HAP-1 (cell line): ENCODE data around the gene ARID3A.
A peak's percentile ranks its signal among the peaks of the same experiment; 100 is the strongest.
"Not testable (repeated sequence)": the region's sequence is repeated elsewhere in the genome, so short reads cannot be mapped to it uniquely, and the experiment has no call there.

Experiments
- DNase-seq, 2 experiments: peaks; one replicate each; pipeline ENCODE4 v3.0.0-alpha.2; 2016 to 2020; ENCODE audit warnings: low spot score in 2 of 2
- H3K27me3 ChIP-seq: fragments of 250-450 bp; sonication (Bioruptor Pico); 2 replicates; pipeline ENCODE4 v1.5.1; 2020; ENCODE audit warnings: low read depth, mild to moderate bottlenecking, moderate library complexity
- H3K36me3 ChIP-seq: fragments of 250-450 bp; sonication (Bioruptor Pico); replicated peaks from 2 replicates; pipeline ENCODE4 v1.5.1; 2020; ENCODE audit warnings: mild to moderate bottlenecking
- H3K4me1 ChIP-seq: fragments of 250-450 bp; sonication (Bioruptor Pico); 2 replicates; pipeline ENCODE4 v1.5.1; 2020; ENCODE audit warnings: mild to moderate bottlenecking
- H3K4me3 ChIP-seq: fragments of 250-450 bp; sonication (Bioruptor Pico); 2 replicates; pipeline ENCODE4 v1.5.1; 2020; ENCODE audit warnings: mild to moderate bottlenecking, moderate library complexity
- H3K9me3 ChIP-seq: fragments of 250-450 bp; sonication (Bioruptor Pico); 2 replicates; pipeline ENCODE4 v1.5.1; 2020; ENCODE audit warnings: mild to moderate bottlenecking, moderate library complexity
- in situ Hi-C: fragments of 300-500 bp; cut with MboI; formaldehyde crosslinking; loops from 3 replicates; pipeline ENCODE4 v1.14.3; 2020; ENCODE audit warnings: low sequenced_read_pairs, inconsistent platforms, mixed read lengths

ARID3A gene

DNA sequence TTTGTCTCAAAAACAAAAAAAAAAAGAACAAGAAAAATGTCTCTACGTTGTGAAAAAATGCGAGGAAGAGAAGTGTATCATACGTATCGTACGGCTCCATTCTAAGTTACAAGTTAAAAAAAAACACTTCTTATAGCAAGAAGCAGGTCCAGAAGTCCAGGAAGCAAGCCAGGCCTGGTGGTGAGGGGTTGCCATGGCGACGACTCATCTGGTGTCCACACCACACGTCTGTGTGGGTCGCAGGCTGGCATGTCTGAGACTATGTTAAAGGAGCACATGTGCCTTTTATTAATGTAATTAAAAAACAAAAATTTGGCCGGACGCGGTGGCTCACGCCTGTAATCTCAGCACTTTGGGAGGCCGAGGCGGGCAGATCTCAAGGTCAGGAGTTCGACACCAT, 38.8 kb upstream of the ARID3A start:
- in situ Hi-C loops = no loop called here
- no peaks in the 10 kb centered on the region for H3K9me3 ChIP-seq
- no peaks in the 10 kb centered on the region for H3K4me1 ChIP-seq
- no peak overlapping the region for H3K4me3 ChIP-seq
- H3K27me3 ChIP-seq = no peaks in the 10 kb centered on the region
- H3K36me3 ChIP-seq = peaks cover 66% of the 10 kb centered on the region
- DNase-seq = no peak

DNA sequence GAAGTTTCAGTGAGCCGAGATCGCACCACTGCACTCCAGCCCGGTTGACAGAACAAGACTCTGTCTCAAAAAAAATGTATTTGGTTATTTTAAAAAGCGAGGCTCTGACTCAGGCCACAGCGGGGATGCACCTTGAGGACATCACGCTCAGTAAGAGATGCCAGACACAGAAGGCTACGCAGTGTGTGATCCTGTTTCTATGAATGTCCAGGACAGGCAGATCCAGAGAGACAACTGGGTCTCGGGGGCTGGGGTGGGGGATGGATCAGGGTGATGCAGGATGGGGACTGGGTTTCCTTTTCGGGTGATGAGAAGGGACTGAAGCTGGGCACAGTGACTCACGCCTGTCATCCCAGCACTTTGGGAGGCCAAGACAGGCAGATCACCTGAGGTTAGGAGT, 38.2 kb upstream of the ARID3A start:
- no peaks in the 10 kb centered on the region for H3K4me1 ChIP-seq
- peaks cover 61% of the 10 kb centered on the region for H3K36me3 ChIP-seq
- H3K27me3 ChIP-seq = no peaks in the 10 kb centered on the region
- no peaks in the 10 kb centered on the region for H3K9me3 ChIP-seq
- in situ Hi-C loops = no loop called here
- no peak for DNase-seq
- H3K4me3 ChIP-seq = no peak overlapping the region

DNA sequence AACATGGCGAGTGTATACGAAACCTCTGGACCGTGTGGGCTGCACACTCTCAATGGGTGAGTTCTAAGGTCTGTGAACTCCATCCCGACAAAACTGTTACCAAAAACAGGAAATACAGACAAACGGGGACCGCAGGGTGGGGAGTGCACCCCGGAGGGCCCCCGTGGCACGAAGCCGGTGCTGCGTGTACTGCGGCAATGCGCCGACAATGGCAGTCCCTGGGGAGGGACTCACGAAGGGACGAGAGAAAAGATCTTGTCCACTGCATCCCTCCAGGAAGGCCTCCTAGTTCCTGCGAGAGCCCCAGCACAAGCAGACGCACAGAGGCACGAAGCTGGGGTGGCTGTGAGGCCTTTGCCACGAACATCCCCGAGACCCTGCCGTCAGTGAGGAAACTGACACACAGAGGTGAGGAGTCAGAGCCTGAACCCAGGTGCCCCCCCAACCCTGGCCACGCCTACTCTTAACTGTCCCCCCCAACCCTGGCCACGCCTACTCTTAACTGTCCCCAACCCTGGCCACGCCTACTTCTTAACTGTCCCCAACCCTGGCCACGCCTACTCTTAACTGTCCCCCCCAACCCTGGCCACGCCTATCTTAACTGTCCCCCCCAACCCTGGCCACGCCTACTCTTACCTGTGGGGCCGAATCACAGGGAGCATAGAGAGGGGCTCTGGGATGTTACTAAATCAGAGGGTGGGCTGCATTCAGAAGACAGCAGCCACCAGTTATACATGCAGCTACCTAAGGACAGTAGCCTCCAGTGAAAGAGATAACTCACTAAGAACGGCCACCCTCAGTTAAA, 37.1 kb upstream of the ARID3A start:
- H3K4me3 ChIP-seq = no peak overlapping the region
- 0 out of 2 replicates have a peak, but pooled peaks cover 1% of the 10 kb centered on the region for H3K4me1 ChIP-seq
- H3K9me3 ChIP-seq = no peaks in the 10 kb centered on the region
- no peaks in the 10 kb centered on the region for H3K27me3 ChIP-seq
- in situ Hi-C loops = no loop called here
- no peak for DNase-seq
- peaks cover 54% of the 10 kb centered on the region for H3K36me3 ChIP-seq

DNA sequence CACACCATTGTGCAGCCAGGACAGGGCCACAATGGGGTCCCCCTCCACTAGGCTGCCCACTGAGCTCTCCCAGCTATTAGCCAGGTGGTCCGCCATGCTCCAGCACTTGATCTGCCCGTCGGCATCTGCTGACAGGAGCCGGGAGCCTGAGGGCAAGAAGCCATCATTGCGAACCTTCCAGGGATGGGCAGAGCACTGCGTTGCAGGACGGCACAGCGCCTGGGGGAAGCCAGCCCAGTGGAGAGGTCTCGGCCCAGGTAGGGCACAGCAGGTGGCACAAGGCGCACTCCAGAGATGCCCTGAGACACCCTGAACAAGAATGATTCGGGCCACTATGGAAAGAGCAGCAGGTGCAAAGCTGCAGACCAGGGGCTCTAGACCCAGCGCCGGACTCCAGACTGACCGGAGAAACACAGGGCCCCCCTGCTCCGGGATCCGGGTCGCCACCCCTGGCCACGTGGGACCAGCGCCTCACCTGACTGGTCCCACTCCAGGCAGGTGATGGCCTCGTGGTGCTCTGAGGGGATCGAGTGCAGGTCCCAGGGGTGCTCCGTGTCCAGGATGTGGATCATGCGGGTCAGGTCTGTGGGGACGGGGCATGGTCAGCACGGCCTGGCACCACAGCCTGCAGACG, 36.1 kb upstream of the ARID3A start:
- Histone ChIP-seq H3K27me3 (no peaks in the 10 kb centered on the region), H3K4me3 (no peak overlapping the region), H3K9me3 (no peaks in the 10 kb centered on the region), H3K36me3 (peaks cover 47% of the 10 kb centered on the region), H3K4me1 (0 out of 2 replicates have a peak, but pooled peaks cover 2% of the 10 kb centered on the region)
- no peak for DNase-seq
- in situ Hi-C loops = no loop called here

DNA sequence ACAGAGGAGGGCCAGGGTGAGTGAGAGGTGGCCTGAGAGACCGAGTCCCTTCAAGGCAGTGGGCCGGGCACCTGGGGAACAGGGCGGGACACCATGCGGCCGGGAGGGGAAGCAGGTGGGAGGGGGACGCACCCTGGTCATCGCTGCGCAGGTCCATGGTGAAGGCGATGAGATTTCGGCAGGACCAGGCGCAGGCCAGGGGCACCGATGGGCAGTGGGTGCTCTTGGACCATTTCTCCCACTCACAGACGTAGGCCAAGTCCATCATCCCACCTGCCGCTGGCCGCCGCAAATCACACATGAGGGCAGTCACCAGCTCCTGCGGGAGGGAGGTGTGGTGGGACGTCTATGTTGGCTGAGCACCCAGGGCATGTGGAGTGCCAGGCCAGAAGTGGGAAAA, 35.0 kb upstream of the ARID3A start:
- H3K4me1 ChIP-seq = 0 out of 2 replicates have a peak, but pooled peaks cover 2% of the 10 kb centered on the region
- in situ Hi-C loops = no loop called here
- no peak for DNase-seq
- H3K36me3 ChIP-seq = peaks cover 36% of the 10 kb centered on the region
- H3K9me3 ChIP-seq = no peaks in the 10 kb centered on the region
- no peak overlapping the region for H3K4me3 ChIP-seq
- H3K27me3 ChIP-seq = no peaks in the 10 kb centered on the region

DNA sequence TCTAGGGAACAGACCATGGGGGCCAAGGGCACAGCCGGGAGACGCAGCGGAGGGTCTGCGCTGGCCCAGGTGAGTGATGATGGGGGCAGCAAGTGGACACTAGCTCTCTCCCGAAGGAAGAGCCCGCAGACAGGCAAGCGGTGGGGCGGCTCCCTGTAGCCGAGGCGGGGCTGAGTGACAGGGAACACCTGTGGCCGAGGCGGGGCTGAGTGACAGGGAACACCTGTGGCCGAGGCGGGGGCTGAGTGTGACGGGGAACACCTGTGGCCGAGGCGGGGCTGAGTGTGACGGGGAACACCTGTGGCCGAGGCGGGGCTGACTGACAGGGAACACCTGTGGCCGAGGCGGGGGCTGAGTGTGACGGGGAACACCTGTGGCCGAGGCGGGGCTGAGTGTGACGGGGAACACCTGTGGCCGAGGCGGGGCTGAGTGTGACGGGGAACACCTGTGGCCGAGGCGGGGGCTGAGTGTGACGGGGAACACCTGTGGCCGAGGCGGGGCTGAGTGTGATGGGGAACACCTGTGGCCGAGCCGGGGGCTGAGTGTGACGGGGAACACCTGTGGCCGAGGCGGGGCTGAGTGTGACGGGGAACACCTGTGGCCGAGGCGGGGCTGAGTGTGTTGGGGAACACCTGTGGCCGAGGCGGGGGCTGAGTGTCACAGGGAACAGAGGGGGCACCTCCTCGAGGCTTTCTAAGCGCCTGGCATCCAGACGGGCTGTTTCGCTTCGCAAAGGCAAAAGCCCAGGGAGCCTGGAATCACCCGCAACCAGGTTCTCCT, 34.2 kb upstream of the ARID3A start:
- DNase-seq = not testable (repeated sequence)

DNA sequence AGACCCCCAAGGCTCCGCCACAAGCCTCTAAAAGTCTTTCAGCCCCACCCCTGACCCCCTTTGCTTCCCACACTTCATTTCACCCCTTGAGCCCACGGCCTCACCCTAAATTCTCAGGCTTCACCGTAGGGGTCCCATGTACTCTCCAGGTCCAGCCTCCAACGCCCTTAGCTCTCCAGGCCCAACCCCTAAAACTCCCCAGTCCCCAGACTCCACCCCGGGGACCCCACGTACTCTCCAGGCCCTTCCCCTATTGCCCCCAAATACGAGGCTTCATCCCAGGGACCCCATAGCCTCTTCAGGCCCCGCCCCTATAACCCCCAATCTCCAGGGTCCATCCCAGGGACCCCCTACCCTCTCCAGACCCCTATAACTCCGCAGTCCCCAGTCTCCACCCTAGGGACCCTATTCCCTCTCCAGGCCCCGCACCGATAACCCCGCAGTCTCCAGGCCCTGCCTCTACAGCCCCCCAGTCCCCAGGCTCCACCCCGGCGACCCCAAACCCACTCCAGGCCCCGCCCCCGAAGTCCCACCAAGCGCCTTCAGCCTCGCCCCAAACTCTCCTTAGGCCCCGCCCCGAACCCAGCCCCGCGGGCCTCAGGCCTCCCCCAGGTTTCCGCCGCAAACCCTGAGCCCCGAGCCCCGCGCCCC, 33.5 kb upstream of the ARID3A start:
- Histone ChIP-seq H3K27me3 (no peaks in the 10 kb centered on the region), H3K4me1 (0 out of 2 replicates have a peak, but pooled peaks cover 2% of the 10 kb centered on the region), H3K9me3 (no peaks in the 10 kb centered on the region), H3K4me3 (peak overlapping the region; percentile 70), H3K36me3 (peaks cover 31% of the 10 kb centered on the region)
- peak in 1 of 2 experiments; percentile 68 for DNase-seq
- in situ Hi-C loops = no loop called here

More for the DNA sequence above, 34.2 kb upstream of the ARID3A start:
- H3K27me3 ChIP-seq, H3K4me1 ChIP-seq, in situ Hi-C loops, H3K9me3 ChIP-seq: not testable (repeated sequence)
- Histone ChIP-seq H3K4me3 (peak overlapping the region; percentile 70), H3K36me3 (peaks cover 30% of the 10 kb centered on the region)

DNA sequence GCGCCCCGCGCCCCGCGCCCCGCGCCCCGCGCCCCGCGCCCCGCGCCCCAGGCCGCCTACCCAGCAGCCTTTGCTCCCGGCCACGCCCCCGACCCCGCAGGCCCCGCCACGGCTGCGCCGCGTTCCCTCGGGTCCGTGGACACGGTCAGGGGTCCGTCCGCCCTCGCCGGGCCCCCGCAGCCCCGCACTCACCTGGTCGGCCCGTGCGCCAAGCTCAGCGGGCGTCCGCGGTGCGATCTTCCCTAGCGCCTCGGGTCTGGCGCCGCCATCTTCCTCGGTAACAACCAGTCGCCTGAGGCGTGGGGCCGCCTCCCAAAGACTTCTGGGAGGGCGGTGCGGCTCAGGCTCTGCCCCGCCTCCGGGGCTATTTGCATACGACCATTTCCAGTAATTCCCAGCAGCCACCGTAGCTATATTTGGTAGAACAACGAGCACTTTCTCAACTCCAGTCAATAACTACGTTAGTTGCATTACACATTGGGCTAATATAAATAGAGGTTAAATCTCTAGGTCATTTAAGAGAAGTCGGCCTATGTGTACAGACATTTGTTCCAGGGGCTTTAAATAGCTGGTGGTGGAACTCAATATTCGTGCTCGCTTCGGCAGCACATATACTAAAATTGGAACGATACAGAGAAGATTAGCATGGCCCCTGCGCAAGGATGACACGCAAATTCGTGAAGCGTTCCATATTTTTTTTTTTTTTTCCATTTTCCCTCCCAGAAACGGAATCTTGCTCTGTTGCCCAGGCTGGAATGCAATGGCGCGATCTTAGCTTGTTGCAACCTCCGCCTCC, 32.7 kb upstream of the ARID3A start, which contains the start of the genes MED16 and RNU6-9:
Gene MED16 (minus strand): TSS at position 294 of the 796 bp plus-strand sequence. CDS start 2,056 bp downstream, outside the sequence.
Gene RNU6-9 (plus strand): TSS at position 591 of the 796 bp plus-strand sequence.
- in situ Hi-C loops = no loop called here
- H3K9me3 ChIP-seq = no peaks in the 10 kb centered on the region
- H3K4me1 ChIP-seq = 0 out of 2 replicates have a peak, but pooled peaks cover 2% of the 10 kb centered on the region
- DNase-seq = peak; percentile 91 to 95
- H3K27me3 ChIP-seq = no peaks in the 10 kb centered on the region
- H3K4me3 ChIP-seq = peak within 1 kb of the TSS; percentile 70
- H3K36me3 ChIP-seq = peaks cover 31% of the 10 kb centered on the region

DNA sequence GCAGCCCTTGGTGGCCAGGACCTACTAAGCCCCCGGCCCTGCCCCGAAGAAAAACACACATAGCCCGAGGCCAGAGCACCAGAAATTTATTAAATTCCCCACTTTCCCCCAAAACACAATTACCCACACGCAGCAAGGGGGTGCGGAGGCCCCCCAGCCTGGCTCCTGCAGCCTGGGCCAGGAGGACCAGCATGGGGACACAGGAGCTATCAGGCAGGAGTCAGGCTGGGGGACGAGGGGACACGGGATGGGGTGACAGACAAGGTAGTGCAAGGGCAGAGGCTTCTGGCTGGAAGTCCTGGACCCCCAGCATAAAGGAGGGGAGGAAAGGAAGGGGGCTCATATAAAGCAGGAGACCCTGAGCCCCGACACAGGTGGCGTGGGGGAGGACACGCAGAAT, 29.4 kb upstream of the ARID3A start:
- no peak for DNase-seq
- no peaks in the 10 kb centered on the region for H3K9me3 ChIP-seq
- in situ Hi-C loops = no loop called here
- H3K27me3 ChIP-seq = no peaks in the 10 kb centered on the region
- no peak overlapping the region for H3K4me3 ChIP-seq
- H3K36me3 ChIP-seq = peaks cover 24% of the 10 kb centered on the region
- 0 out of 2 replicates have a peak, but pooled peaks cover 2% of the 10 kb centered on the region for H3K4me1 ChIP-seq

DNA sequence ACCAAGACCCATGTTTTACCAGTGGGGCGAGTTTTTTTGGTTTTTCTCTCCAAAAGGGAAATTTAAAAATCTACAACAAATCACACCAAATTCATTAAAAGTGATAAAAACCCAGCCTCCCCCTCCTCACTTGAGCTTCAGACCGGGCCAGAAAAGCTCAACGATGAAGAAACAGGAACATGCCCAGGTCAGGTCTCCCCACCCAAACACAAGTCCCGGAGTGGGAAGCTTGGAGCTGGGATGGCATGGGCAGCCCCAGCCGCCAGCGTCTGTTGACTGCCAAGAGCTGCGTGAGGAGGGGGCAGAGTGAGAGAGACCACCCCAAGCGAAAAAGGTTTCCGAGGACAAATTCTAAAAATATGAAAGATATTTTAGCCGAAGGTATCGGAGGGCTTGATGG, 28.8 kb upstream of the ARID3A start:
- Histone ChIP-seq H3K36me3 (peaks cover 26% of the 10 kb centered on the region), H3K27me3 (no peaks in the 10 kb centered on the region), H3K4me3 (no peak overlapping the region), H3K9me3 (no peaks in the 10 kb centered on the region), H3K4me1 (0 out of 2 replicates have a peak, but pooled peaks cover 2% of the 10 kb centered on the region)
- in situ Hi-C loops = no loop called here
- no peak for DNase-seq

DNA sequence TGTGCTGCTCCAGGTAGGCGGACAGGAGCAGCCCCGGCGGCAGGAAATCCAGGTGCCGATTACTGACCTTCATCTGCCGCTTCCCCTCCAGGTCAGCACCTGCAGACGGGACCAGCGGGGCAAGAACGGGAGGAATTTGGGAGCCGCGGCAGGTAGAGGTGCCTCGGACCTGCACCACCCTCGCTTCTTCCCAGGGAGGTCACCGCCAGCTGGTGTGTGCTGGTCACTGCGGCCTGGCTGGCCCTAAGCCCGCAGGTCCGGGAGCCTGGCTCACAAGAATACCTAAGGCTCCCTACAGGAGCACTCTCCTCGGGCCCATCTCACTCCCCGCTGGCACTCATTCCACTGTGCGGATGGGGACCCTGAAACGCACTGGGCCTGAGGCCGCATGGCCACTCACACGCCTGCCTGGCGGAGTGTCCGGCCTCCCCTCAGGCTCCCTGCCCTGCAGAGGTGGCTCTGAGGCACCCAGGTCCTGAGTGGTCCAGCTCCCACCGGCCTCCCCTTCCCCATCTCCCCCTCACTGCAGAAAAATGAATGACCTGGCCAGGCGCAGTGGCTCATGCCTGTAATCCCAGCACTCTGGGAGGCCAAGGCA, 28.3 kb upstream of the ARID3A start:
- no peaks in the 10 kb centered on the region for H3K27me3 ChIP-seq
- peaks cover 28% of the 10 kb centered on the region for H3K36me3 ChIP-seq
- in situ Hi-C loops = no loop called here
- H3K4me3 ChIP-seq = no peak overlapping the region
- 0 out of 2 replicates have a peak, but pooled peaks cover 2% of the 10 kb centered on the region for H3K4me1 ChIP-seq
- no peaks in the 10 kb centered on the region for H3K9me3 ChIP-seq
- DNase-seq = no peak

DNA sequence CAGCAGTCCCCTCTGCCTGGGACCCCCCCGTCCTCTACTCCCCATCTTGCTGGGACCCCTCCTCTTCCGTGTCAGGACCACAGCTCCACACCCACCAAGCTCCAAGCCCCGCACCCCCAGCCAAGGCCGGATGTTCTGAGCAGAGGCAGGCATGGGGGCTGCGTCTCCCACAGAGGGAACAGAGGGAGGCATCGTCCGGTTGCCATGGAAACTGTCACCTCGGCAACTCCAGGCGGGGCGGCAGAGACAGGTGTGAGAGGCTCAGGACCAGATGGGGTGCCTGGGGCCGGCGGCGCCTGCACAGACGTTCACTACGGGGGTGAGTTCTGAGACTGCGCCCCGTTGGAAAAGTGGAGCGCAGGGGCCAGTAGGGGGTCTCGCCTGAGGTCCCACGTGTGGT, 27.2 kb upstream of the ARID3A start:
- 0 out of 2 replicates have a peak, but pooled peaks cover 2% of the 10 kb centered on the region for H3K4me1 ChIP-seq
- peak in 1 of 2 experiments; percentile 57 for DNase-seq
- in situ Hi-C loops = no loop called here
- H3K27me3 ChIP-seq = no peaks in the 10 kb centered on the region
- H3K9me3 ChIP-seq = no peaks in the 10 kb centered on the region
- H3K4me3 ChIP-seq = no peak overlapping the region
- peaks cover 28% of the 10 kb centered on the region for H3K36me3 ChIP-seq
